DMS79 (cell line): ENCODE data around the gene NAPG.
"Not testable (repeated sequence)": the region's sequence is repeated elsewhere in the genome, so short reads cannot be mapped to it uniquely, and the experiment has no call there.

Source experiments
- DNase-seq: peaks from one replicate; lab custom pipeline; 2025; lab: John Stamatoyannopoulos, UW

The NAPG gene

DNA sequence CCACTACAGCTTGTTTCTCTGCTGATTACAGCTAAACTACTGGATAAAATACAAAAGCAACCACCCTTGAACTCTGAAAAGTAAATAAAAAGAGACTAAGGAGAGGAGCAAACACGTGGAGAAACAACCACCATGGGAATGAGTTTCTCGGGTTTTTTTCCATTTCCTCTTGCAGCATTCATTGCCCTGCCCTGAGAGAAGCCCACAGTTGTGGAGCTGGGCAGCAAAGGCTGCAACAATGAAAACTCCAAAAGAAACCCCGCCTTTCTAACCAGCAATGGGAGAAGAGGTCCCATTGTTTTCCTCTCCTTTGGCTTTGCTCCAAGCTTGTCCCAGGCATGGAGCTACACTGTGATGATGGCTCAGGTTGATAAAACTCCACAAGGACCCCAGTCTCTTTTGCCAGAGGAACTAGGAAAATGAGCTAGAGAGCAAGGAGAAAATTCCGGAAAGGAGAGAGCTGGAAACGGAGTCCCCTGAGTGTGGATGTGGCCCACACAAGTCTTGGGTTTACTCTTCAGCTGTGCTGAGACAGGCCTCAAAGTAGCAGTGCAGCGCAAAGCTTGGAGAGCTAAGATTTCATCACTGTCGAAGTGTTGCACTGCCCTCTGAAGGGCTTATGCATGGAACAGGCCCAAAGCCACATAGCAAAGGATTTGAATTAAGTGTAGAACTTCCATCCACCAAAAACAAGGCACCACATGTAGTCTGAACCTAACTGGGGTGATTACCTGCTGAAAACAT, 20.9 kb downstream of the NAPG start:
- no peak for DNase-seq

DNA sequence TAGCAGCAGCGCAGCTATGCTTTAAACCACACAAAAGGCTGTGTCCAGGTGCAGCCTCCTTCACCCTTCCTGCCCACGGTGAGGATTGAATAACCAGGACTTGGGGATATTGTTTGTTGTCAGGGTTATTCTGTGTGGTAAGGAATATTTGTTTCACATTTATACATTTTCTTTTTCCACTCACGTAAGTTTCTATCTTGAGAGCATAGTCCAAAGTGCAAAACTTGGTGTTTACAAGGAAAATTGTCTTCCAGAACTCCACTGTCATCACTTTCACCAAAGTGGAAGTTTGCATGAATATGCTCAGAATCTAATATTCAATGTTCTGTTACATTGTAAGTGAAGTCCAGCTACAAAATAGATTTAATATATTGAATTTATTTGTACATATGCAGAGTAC, 26.4 kb downstream of the NAPG start:
- no peak for DNase-seq

DNA sequence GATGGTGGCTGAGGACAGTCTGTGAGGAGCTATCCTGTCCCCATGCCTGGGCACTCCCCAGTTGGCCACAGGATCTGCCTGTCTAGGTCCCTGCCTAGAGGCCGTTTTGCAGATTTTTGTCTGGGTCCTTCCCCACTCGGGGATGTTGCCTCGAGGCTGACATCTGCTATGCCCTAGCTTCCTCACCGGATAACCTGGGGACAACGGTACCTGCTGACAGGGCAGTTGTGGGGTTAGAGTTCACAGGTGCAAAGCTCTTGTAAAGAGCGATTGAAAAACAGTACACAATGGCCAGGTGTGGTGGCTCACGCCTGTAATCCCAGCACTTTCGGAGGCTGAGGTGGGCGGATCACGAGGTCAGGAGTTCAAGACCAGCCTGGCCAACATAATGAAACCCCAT, 30.4 kb downstream of the NAPG start:
- DNase-seq: not testable (repeated sequence)

DNA sequence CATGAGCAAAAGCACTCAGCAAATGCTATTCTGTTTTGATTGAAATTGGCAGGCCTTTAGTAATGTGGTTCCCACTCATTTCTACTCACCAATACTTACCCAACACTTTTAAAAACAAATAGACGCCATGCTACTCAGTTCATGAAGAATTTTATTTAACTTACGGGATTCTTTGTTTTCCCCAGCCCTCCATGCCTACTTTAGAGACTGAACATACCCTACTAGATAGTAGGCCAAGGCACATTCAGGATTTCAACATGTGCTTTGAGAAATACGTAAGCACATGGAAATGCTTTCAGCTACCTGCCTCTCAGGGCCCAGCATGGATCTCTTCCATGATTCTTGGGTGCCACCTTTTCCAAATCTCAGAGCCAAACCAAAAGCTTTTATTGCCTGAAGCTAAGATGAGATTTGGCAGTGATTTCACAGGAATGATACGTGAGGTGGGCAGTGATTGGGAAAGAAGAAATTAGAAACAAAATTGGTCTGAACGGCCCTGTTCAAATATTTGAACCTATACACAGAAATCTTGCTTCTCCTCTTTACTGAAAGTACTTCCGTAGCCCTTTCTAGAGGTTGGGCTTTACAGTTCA, 31.4 kb downstream of the NAPG start:
- DNase-seq: no peak

DNA sequence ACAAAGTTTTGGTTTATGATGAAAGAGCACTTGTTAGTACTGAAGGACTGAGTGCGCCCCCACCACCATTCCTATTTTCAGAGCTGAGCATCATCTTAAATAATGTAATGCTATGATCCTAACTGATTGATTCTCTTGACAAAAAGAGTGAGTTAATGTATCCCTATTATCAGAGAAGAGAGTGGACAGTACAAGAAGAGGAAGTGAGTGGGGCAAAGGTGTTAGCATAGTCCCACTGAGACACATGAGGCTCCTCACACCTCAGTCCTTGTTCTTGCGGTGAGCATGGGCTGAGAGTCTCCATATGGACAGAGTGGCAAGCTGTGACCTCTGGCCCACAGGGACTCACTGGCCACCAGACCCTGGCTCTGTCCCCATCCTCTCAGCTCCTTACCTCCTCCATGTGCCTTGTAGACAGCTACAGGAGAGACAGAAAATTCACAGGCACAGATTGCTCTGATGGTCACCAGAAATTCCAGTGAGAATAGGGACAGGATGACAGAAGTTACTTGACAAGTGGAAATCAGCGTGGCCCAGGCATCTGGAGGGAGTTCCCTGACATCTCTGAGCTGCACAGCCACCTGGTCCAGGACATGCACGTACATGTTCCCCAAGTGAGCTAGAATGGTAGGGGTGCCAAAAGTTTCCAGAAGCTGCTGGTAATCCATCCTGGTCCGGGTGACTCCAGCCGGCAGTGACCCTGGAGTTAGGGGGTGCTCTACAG, 32.6 kb downstream of the NAPG start:
- no peak for DNase-seq

DNA sequence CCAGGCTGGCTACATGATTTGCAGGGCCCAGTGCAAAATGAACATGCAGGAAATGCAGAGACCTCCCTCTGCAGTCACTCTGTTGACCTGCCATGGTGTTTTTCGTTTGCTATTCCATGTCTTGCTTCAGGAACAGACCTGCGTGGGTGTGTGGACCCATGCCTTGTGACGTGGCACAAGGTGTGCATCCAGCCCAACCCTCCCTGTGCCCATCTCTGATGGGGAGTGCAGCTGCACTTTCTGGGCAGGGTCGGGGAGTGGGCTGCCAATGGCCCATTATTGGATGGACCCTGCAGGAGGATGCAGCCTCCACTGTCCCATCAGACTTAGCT, 33.1 kb downstream of the NAPG start:
- DNase-seq: no peak

DNA sequence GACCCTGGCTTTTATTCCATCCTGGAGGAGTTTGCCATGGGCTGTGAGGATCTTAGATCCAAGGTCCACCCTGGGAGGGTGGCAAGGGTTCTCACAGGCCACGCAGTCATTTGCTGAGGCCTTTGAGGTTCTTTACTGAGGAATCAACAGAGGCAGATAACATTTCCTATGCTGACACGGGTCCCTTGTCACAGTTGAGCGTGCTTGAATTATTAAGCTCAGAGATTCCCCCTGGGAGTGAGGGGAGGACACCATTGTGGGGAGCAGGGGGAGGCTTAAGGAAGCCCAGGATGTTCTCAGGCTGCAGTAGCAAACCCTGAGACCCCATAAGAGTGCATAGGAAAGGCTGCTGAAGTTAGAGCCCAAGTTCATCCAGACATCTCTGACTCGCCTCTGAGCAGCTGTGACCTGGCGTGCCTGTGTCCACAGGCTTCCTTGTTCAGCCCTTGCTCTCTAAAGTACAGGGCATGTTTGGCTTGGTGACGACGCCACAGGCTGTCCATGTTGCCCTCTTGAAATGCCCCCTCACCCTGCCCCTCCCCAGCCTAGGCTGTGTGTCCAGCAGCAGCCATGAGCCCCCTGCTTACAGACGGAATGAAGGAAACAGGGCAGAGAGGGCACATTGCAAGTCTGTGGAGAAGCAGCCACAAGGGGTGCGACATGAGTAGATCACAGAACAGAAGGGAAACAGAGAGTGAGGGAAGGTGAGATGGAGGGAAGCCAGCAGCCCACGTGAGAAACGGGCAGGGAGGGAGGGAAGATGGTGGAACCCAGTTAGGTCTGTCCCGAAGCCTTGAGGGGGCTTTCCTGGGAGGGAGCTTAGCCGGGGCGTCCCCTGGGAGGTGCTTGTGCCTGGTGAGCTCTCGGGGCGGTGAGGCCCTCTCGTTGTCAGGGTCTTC, 34.0 kb downstream of the NAPG start:
- DNase-seq: no peak

DNA sequence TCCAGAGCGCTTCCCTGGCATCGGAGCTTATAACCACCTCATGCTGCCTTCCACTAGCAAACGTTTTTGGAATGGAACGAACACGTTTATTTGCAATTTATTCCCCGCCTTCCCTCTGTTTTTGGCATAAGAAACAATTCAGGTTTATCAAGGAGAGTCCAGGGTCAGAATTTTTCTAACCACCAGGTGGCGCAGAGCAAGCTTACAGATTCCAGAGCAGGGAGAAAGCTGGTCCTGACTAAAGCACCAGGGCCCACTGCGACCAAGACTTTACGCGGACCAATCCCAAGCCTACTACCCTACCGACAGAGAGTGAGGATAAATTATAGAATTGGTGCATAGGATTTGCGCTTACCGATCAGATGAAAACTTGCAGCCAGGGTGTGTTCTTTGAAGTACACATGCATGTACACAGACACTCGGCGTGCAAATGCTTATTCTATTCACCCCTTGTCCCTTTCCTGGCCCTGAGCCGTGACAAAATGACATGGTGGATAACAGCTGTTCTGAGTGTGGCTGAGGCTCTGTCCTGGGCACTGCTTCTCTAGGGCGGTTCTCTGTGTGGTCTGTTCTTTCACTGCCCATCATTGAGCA, 34.7 kb downstream of the NAPG start:
- DNase-seq: peak; percentile 14

DNA sequence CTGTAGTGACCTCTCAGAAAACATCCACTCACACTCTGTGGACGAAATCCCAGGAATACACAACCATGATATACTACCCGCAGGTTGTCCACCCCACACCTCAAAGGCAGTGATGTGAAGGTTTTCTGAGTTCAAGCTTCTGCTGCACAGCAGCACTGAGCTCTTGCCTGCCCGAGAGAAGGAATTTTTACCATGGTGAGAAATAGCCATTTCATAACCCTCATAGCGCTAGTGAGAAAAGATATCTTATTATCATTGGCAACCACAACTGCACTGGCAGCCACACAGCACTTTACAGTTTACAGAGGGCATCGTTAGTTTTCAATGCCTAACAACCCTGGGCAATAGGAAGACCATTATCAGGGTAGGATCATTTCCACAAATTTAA, 36.9 kb downstream of the NAPG start:
- no peak for DNase-seq

DNA sequence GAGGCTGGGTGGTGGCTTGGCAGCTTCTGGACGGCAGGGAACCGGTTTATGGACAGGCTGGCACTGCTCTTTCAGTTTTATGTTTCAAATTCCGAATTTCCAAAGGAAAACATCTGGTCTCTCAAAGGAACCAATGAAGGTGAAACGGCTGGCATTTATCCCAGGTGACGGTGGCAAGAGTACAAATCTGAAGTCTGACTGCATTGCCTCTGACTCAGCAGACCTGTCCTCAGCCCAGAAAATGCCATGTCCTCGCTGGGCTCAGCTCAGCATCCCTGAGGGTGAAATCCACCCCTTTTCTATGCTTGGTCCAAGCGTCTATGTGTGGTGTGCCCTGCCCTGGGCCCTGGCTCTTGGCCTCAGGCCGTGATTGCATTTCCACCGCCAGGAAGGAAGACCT, 38.1 kb downstream of the NAPG start:
- DNase-seq: no peak

DNA sequence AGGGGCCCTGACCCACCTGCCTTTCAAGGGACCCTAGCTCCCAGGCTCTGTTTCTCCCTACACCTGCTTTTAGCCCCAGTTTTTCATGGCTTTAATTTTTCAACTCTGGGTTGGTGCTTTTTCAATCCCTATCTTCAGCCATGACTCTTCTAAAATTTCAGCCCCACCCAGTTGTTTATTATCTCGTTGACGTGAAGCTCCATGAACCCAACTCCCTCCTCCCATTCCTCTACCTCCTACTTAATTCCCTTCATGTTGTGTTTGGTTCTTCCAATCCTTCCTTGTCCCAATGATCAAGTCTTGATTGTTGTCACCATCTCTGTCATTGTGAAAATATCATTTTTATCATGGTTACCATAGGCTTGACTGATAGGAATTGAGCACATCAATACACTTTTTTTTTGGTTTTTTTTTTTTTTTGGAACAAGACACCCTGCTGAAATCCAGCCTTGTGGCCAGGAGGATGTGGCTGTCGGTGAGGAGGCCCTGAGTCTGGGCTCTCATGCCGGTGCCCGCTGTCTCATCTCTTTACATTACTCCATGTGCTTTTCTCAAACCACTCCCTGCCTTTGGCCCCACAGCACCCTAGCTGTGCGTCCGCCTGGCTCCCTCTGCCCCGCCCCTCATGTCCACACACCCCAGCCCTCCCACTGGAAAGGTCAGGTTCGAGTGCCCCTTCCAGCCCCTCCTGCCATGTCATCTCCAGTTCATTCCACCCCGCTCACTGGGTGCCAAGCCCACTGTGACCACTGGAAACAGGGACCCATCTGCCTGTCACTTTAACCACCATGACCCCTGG, 39.3 kb downstream of the NAPG start:
- DNase-seq: no peak

DNA sequence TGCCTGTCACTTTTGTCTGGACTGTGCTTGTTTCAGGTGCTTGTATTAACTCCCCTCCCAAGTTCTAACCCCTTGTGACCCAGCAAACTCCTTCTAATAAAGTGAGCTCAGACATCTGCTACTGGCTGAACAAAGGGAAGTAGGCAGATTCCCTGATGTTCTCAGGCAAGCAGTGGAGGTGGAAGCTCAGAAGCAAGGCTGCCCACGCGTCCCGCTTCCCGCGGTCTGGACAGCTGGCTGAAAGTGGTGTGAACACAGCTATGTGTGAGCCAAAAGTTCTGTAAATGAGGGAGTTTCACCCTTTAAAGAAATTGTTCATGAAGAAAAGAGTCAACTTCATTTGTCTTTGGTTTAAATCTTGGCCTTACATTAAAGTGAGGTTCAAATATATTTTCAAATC, 40.0 kb downstream of the NAPG start:
- DNase-seq: no peak

DNA sequence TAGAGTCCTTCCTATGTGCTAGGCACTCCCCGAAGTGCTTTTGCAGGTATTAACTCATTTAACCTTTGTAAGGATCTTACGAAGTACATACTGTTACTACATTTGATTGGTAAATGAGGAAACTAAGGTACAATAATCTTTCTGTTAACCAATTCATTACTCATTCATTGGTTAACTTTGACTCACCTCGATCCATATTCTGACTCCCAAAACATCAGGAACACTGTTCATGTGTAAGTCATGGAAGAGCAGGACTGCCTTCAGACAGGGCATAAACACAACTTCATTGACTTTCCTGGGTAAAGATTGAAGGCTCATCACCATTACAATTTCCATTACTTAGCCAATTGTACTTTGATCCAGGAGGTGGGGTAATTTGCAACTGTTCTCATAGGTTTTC, 40.6 kb downstream of the NAPG start:
- no peak for DNase-seq

DNA sequence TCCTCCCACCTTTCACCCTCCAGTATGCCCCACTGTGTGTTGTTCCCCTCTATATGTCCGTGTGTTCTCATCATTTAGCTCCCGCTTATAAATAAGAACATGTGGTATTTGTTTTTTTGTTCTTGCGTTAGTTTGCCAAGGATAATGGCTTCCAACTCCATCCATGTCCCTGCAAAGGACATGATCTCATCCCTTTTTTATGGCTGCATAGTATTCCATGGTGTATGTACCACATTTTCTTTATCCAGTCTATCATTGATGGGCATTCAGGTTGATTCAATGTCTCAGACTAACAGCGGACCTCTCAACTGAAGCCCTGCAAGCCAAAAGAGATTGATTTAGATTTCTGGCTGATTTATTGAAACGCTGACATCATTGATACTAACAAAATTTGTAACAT, 44.1 kb downstream of the NAPG start:
- DNase-seq: not testable (repeated sequence)

DNA sequence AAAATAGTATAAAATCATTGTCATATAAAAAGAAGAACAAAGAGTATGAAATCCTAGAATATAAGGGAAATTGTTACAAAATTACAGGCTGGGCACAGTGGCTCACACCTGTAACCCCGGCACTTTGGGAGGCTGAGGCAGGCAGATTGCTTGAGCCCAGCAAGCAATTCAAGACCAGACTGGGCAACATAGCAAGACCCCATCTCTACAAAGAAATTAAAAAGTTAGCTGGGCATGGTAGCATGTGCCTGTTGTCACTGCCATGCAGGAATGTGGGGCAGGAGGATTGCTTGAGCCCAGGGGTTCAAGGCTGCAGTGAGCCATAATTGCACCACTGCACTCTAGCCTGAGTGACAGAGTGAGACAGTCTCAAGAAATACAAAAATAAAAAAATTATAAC, 44.8 kb downstream of the NAPG start:
- no peak for DNase-seq

DNA sequence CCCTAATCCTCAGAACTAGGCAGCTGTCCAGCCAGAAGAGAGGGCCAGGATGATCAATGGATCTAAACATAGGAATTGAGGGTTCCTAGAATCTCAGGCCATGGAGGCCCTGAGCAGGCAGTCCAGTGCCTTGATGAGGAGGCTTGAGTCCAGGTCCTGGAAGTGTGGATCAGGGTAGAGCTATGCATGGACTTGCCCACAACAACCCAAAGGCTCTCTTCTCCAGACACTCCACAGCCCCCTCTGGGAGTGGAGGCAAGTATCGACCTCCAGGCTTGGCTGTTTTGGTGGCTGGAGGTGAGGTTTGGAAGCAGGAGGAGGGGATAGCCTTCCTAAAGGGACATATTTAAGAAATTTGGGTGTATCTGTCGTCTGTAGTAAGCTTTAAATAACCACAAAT, 45.7 kb downstream of the NAPG start:
- DNase-seq: no peak

DNA sequence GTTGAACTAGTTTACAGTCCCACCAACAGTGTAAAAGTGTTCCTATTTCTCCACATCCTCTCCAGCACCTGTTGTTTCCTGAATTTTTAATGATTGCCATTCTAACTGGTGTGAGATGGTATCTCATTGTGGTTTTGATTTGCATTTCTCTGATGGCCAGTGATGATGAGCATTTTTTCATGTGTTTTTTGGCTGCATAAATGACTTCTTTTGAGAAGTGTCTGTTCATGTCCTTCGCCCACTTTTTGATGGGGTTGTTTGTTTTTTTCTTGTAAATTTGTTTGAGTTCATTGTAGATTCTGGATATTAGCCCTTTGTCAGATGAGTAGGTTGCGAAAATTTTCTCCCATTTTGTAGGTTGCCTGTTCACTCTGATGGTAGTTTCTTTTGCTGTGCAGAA, 47.4 kb downstream of the NAPG start:
- not testable (repeated sequence) for DNase-seq

DNA sequence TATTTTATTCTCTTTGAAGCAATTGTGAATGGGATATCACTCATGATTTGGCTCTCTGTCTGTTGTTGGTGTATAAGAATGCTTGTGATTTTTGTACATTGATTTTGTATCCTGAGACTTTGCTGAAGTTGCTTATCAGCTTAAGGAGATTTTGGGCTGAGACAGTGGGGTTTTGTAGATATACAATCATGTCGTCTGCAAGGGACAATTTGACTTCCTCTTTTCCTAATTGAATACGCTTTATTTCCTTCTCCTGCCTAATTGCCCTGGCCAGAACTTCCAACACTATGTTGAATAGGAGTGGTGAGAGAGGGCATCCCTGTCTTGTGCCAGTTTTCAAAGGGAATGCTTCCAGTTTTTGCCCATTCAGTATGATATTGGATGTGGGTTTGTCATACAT, 48.6 kb downstream of the NAPG start:
- not testable (repeated sequence) for DNase-seq

DNA sequence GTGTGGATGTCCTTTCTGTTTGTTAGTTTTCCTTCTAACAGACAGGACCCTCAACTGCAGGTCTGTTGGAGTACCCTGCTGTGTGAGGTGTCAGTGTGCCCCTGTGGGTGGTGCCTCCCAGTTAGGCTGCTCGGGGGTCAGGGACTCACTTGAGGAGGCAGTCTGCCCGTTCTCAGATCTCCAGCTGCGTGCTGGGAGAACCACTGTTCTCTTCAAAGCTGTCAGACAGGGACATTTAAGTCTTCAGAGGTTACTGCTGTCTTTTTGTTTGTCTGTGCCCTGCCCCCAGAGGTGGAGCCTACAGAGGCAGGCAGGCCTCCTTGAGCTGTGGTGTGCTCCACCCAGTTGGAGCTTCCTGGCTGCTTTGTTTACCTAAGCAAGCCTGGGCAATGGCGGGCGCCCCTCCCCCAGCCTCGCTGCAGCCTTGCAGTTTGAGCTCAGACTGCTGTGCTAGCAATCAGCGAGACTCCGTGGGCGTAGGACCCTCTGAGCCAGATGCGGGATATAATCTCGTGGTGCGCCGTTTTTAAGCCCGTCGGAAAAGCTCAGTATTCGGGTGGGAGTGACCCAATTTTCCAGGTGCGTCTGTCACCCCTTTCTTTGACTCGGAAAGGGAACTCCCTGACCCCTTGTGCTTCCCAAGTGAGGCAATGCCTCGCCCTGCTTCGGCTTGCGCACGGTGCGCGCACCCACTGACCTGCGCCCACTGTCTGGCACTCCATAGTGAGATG, 52.2 kb downstream of the NAPG start:
- not testable (repeated sequence) for DNase-seq

DNA sequence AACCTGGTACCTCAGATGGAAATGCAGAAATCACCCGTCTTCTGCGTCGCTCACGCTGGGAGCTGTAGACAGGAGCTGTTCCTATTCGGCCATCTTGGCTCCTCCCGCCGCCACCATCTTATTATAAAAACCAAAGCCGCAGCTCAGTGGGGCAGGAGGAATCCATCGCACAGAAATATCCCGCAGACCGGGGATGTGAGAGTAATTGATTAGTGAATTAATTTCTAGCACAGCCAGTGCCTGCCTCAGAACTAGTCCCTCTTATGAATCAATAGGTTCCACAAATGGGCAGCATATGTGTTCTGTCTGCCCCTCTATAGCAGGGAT, 52.7 kb downstream of the NAPG start:
- DNase-seq: not testable (repeated sequence)
